GM12878 (cell line): ENCODE results near the gene CCDC71L. TPM values are rescaled to one million over a fixed set of nuclear protein-coding genes. Genes with fewer than 3 reads are reported as not detected.

Experiments used
- ATAC-seq: fragments of 200-7000 bp; cut with Tn5 transposase; 3 replicates; pipeline ENCODE4 v1.9.1; 2020; ENCODE audit warnings: mild to moderate bottlenecking, moderate library complexity
- BruUV-seq: library from RNA; stranded (reverse); fragments of 400-500 nt; replicated peaks from 2 replicates; lab custom pipeline; 2021; lab: Mats Ljungman, UMichigan
- CTCF ChIA-PET: fragments of 300-600 bp; sonication (Branson Sonifier 250); formaldehyde crosslinking; extraction: SDS; loops from one replicate; lab custom pipeline; 2021; ENCODE audit warnings: inconsistent platforms; lab: Yijun Ruan, JAX
- POLR2A ChIA-PET: fragments of 350-600 bp; formaldehyde crosslinking; extraction: SDS; loops from one replicate; lab custom pipeline; 2021; ENCODE audit warnings: inconsistent platforms; lab: Charles Lee
- RAD21 ChIA-PET: fragments of 300-600 bp; sonication (Branson Sonifier 250); formaldehyde crosslinking; loops from one replicate; lab custom pipeline; 2023; ENCODE audit warnings: antibody characterized with exemption; ENCODE audit not compliant: unreplicated experiment; lab: Charles Lee
- SMC1A ChIA-PET: fragments of 300-600 bp; sonication (Branson Sonifier 250); formaldehyde crosslinking; loops from one replicate; lab custom pipeline; 2023; ENCODE audit not compliant: unreplicated experiment, uncharacterized antibody; lab: Charles Lee
- DNase-seq: peaks from one replicate; pipeline ENCODE4 v3.0.0-alpha.2; 2011; ENCODE audit warnings: low read depth, low spot score
- FAIRE-seq: peaks from 3 replicates; lab custom pipeline; 2011; peaks lifted over from hg19 to GRCh38; lab: Jason Lieb, UNC
- H2AFZ ChIP-seq: 2 replicates; pipeline ENCODE4 v1.6.0; 2011; ENCODE audit warnings: low read depth, low read length, control low read depth; ENCODE audit not compliant: control insufficient read depth
- H3K27ac ChIP-seq: 2 replicates; pipeline ENCODE4 v1.5.1; 2011; ENCODE audit warnings: control low read depth; ENCODE audit not compliant: control insufficient read depth, insufficient read depth
- H3K27me3 ChIP-seq, 2 experiments: replicated peaks in 1 of 2; 2 replicates each; pipeline versions ENCODE4 v1.6.0 to v1.6.1; 2011; ENCODE audit warnings: low read length in 1 of 2; ENCODE audit not compliant: control insufficient read depth in 2 of 2, insufficient read depth in 2 of 2
- H3K36me3 ChIP-seq, 2 experiments: 2 replicates each; pipeline ENCODE4 v1.5.1; 2011; ENCODE audit warnings: low read length in 1 of 2; ENCODE audit not compliant: control insufficient read depth in 2 of 2, insufficient read depth in 2 of 2
- H3K4me1 ChIP-seq: 2 replicates; pipeline ENCODE4 v1.6.1; 2011; ENCODE audit warnings: mild to moderate bottlenecking, low read length, moderate library complexity, mixed read lengths; ENCODE audit not compliant: control insufficient read depth, insufficient read depth
- H3K4me2 ChIP-seq: 2 replicates; pipeline ENCODE4 v1.6.0; 2011; ENCODE audit warnings: control low read depth; ENCODE audit not compliant: control insufficient read depth, insufficient read depth
- H3K4me3 ChIP-seq: fragments of 200-600 bp; sonication (generic); 2 replicates; pipeline ENCODE4 v1.5.1; 2016
- H3K79me2 ChIP-seq: 2 replicates; pipeline ENCODE4 v1.6.0; 2011; ENCODE audit warnings: low read length; ENCODE audit not compliant: control insufficient read depth, insufficient read depth
- H3K9ac ChIP-seq: 2 replicates; pipeline ENCODE4 v1.8.0; 2011; ENCODE audit warnings: low read length, control low read depth, mixed read lengths; ENCODE audit not compliant: control insufficient read depth, insufficient read depth
- H3K9me3 ChIP-seq: replicated peaks from 3 replicates; pipeline ENCODE4 v1.5.1; 2011; ENCODE audit warnings: mild to moderate bottlenecking, low read length; ENCODE audit not compliant: control insufficient read depth, insufficient read depth
- H4K20me1 ChIP-seq: 2 replicates; pipeline ENCODE4 v1.6.0; 2011; ENCODE audit not compliant: control insufficient read depth, insufficient read depth
- CHD1 ChIP-seq: IDR thresholded peaks from 2 replicates; pipeline ENCODE4 v1.6.1; 2012; ENCODE audit warnings: low read depth, low read length, improper control_type of control experiment
- GABPA ChIP-seq: IDR thresholded peaks from 2 replicates; pipeline ENCODE4 v1.6.1; 2014; ENCODE audit warnings: antibody characterized with exemption, low read depth, mild to moderate bottlenecking, inconsistent platforms
- WGBS: methylation state at CpG from one replicate; pipeline ENCODE4 v1.1.6; 2016; ENCODE audit warnings: low lambda C conversion rate; ENCODE audit not compliant: insufficient replicate concordance, insufficient coverage; ENCODE audit errors: missing lambda C conversion rate; 5-methylcytosine and 5-hydroxymethylcytosine counted together
- in situ Hi-C: fragments of 300-500 bp; cut with MboI; formaldehyde crosslinking; loops from 9 replicates; pipeline ENCODE4 v1.14.3; 2018; ENCODE audit warnings: mixed read lengths
- intact Hi-C: fragments of 100-400 bp; cut with micrococcal nuclease; formaldehyde crosslinking; loops from one replicate; pipeline ENCODE4 v1.14.2; 2022; ENCODE audit not compliant: unreplicated experiment
- polyA plus RNA-seq, 11 experiments: library from polyadenylated mRNA; depleted of rRNA in 4 of 11; unstranded in 6 of 11; stranded (reverse) in 5 of 11; fragments of >200 nt; fragmentation: Nextera tagmentation in 4 of 11; fragmentation: Illumina TruSeq in 1 of 11; extraction: Ambion mirVana in 4 of 11; extraction: Trizol in 1 of 11; gene quantifications; 1 replicate in 1 of 11; 2 replicates in 10 of 11; pipeline versions ENCODE4 v1.2.1 to v1.2.3, GENCODE V29; 2011 to 2016; ENCODE audit warnings: inconsistent platforms in 2 of 11, missing spikeins in 2 of 11, low read depth in 1 of 11
- total RNA-seq, 4 experiments: library from RNA; depleted of rRNA in 3 of 4; stranded (reverse); fragments of >200 nt in 3 of 4; fragmentation: Illumina TruSeq in 1 of 4; extraction: Trizol in 1 of 4; gene quantifications; 2 replicates each; pipeline versions ENCODE4 v1.2.1 to v1.2.3, GENCODE V29; 2013 to 2021
- TF ChIP-seq, protein P1 (sequence below): fragments of 450-650 bp; IDR thresholded peaks from 2 replicates; pipeline ENCODE4 v1.6.1; 2016; ENCODE audit warnings: mild to moderate bottlenecking, moderate library complexity, borderline replicate concordance
- TF ChIP-seq, protein P2 (sequence below): fragments of 450-650 bp; formaldehyde crosslinking; IDR thresholded peaks from 2 replicates; pipeline ENCODE4 v1.4.0; 2020; ENCODE audit warnings: mild to moderate bottlenecking, moderate library complexity
- TF ChIP-seq, protein P3 (sequence below): fragments of 450-650 bp; IDR thresholded peaks from 2 replicates; pipeline ENCODE4 v1.6.1; 2017; ENCODE audit warnings: mild to moderate bottlenecking, moderate library complexity

The CCDC71L gene
- total and polyA plus RNA-seq, 10 of the 15 experiments (the other 5 are each of a cell fraction or from before 2014, with no cell fraction given) = 1.1 to 20.7 (median 3.8) TPM

DNA sequence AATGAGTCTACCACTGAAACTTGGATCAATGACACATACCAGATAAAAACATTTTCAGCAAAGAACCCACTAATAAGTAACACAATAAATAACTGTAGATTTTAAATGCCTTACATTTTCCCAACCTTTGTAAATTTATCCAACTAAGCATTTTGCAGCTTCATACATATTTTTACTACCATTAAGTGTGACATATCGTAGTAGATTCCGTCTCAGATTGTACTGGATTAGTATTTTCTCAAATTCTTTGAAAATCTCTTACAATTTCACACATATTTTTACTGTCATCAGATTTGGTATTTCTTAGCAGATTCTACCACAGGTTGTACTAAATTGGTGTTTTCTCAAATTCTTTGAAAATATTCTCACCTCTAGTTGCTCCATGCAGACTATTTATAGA, 26.0 kb downstream of the CCDC71L start:
- Histone ChIP-seq H3K4me2 (no peak overlapping the region), H4K20me1 (no peaks in the 10 kb centered on the region), H3K9me3 (no peaks in the 10 kb centered on the region), H3K79me2 (no peaks in the 10 kb centered on the region), H3K36me3 (no peaks in the 10 kb centered on the region), H2AFZ (no peak overlapping the region), H3K4me3 (no peak overlapping the region), H3K27me3 (no peaks in the 10 kb centered on the region), H3K27ac (no peak overlapping the region), H3K4me1 (no peaks in the 10 kb centered on the region), H3K9ac (no peak overlapping the region)
- in situ Hi-C loops = no loop called here
- DNase-seq = no peak
- ChIA-PET CTCF (no interaction called here), SMC1A (interaction anchor here (0.9 to 1.3 kb wide), 2 partner anchors 21 to 101 kb away, joined by 3 to 4 read pairs; no protein-coding TSS in a partner anchor), RAD21 (no interaction called here), POLR2A (no interaction called here)
- no TSS peak for BruUV-seq
- FAIRE-seq = no peak
- intact Hi-C loops = no loop called here
- ATAC-seq = no peak
- 44% methylated on average over 2 of the region's 2 CpGs for WGBS
- TF ChIP-seq CHD1 (no peak), GABPA (no peak)
- TF ChIP-seq, protein P1, sequence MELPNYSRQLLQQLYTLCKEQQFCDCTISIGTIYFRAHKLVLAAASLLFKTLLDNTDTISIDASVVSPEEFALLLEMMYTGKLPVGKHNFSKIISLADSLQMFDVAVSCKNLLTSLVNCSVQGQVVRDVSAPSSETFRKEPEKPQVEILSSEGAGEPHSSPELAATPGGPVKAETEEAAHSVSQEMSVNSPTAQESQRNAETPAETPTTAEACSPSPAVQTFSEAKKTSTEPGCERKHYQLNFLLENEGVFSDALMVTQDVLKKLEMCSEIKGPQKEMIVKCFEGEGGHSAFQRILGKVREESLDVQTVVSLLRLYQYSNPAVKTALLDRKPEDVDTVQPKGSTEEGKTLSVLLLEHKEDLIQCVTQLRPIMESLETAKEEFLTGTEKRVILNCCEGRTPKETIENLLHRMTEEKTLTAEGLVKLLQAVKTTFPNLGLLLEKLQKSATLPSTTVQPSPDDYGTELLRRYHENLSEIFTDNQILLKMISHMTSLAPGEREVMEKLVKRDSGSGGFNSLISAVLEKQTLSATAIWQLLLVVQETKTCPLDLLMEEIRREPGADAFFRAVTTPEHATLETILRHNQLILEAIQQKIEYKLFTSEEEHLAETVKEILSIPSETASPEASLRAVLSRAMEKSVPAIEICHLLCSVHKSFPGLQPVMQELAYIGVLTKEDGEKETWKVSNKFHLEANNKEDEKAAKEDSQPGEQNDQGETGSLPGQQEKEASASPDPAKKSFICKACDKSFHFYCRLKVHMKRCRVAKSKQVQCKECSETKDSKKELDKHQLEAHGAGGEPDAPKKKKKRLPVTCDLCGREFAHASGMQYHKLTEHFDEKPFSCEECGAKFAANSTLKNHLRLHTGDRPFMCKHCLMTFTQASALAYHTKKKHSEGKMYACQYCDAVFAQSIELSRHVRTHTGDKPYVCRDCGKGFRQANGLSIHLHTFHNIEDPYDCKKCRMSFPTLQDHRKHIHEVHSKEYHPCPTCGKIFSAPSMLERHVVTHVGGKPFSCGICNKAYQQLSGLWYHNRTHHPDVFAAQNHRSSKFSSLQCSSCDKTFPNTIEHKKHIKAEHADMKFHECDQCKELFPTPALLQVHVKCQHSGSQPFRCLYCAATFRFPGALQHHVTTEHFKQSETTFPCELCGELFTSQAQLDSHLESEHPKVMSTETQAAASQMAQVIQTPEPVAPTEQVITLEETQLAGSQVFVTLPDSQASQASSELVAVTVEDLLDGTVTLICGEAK = no peak
- TF ChIP-seq, protein P2, sequence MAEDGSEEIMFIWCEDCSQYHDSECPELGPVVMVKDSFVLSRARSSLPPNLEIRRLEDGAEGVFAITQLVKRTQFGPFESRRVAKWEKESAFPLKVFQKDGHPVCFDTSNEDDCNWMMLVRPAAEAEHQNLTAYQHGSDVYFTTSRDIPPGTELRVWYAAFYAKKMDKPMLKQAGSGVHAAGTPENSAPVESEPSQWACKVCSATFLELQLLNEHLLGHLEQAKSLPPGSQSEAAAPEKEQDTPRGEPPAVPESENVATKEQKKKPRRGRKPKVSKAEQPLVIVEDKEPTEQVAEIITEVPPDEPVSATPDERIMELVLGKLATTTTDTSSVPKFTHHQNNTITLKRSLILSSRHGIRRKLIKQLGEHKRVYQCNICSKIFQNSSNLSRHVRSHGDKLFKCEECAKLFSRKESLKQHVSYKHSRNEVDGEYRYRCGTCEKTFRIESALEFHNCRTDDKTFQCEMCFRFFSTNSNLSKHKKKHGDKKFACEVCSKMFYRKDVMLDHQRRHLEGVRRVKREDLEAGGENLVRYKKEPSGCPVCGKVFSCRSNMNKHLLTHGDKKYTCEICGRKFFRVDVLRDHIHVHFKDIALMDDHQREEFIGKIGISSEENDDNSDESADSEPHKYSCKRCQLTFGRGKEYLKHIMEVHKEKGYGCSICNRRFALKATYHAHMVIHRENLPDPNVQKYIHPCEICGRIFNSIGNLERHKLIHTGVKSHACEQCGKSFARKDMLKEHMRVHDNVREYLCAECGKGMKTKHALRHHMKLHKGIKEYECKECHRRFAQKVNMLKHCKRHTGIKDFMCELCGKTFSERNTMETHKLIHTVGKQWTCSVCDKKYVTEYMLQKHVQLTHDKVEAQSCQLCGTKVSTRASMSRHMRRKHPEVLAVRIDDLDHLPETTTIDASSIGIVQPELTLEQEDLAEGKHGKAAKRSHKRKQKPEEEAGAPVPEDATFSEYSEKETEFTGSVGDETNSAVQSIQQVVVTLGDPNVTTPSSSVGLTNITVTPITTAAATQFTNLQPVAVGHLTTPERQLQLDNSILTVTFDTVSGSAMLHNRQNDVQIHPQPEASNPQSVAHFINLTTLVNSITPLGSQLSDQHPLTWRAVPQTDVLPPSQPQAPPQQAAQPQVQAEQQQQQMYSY (CRISPR knock-in tag) = no peak
- TF ChIP-seq, protein P3, sequence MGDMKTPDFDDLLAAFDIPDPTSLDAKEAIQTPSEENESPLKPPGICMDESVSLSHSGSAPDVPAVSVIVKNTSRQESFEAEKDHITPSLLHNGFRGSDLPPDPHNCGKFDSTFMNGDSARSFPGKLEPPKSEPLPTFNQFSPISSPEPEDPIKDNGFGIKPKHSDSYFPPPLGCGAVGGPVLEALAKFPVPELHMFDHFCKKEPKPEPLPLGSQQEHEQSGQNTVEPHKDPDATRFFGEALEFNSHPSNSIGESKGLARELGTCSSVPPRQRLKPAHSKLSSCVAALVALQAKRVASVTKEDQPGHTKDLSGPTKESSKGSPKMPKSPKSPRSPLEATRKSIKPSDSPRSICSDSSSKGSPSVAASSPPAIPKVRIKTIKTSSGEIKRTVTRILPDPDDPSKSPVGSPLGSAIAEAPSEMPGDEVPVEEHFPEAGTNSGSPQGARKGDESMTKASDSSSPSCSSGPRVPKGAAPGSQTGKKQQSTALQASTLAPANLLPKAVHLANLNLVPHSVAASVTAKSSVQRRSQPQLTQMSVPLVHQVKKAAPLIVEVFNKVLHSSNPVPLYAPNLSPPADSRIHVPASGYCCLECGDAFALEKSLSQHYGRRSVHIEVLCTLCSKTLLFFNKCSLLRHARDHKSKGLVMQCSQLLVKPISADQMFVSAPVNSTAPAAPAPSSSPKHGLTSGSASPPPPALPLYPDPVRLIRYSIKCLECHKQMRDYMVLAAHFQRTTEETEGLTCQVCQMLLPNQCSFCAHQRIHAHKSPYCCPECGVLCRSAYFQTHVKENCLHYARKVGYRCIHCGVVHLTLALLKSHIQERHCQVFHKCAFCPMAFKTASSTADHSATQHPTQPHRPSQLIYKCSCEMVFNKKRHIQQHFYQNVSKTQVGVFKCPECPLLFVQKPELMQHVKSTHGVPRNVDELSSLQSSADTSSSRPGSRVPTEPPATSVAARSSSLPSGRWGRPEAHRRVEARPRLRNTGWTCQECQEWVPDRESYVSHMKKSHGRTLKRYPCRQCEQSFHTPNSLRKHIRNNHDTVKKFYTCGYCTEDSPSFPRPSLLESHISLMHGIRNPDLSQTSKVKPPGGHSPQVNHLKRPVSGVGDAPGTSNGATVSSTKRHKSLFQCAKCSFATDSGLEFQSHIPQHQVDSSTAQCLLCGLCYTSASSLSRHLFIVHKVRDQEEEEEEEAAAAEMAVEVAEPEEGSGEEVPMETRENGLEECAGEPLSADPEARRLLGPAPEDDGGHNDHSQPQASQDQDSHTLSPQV = no peak
